ENCODE measurements around the gene HELQ. TPM values are rescaled to one million over a fixed set of nuclear protein-coding genes. Genes with fewer than 3 reads are reported as not detected.

HELQ gene
- total RNA-seq, 1 donor from 2014 or later: 15.7 TPM

DNA sequence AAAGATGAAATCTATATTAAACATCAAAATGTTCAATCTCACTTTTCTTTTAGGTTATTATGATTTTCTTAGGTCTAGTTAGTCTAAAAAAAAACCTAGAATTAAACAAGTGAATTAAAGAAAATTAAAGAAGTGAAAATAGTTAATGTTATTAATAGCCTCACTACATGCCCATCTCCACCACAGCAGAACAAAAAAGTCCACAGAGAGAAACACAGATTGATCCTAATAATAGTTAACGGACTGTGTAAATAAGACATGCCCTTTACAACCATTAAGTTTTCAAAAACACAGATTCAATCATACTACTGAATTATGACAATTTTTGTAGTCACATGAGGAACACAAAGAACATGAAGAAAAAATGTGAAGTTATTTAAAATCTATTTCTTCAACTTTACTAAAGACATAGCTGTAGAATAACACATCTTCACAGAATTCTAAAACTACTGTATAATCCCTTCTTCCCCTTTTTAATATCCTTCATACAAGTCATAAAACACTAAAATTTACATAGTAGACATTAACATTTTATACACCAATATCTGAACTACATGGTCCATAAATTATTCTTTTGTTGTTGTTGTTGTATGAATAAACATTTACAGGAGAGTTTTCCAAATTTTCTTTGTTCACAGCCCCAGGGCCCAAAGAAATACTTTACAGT lies 15.3 kb downstream of the HELQ start:
- TF ChIP-seq, protein P1, sequence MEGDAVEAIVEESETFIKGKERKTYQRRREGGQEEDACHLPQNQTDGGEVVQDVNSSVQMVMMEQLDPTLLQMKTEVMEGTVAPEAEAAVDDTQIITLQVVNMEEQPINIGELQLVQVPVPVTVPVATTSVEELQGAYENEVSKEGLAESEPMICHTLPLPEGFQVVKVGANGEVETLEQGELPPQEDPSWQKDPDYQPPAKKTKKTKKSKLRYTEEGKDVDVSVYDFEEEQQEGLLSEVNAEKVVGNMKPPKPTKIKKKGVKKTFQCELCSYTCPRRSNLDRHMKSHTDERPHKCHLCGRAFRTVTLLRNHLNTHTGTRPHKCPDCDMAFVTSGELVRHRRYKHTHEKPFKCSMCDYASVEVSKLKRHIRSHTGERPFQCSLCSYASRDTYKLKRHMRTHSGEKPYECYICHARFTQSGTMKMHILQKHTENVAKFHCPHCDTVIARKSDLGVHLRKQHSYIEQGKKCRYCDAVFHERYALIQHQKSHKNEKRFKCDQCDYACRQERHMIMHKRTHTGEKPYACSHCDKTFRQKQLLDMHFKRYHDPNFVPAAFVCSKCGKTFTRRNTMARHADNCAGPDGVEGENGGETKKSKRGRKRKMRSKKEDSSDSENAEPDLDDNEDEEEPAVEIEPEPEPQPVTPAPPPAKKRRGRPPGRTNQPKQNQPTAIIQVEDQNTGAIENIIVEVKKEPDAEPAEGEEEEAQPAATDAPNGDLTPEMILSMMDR (conservative IDR thresholded peaks at IDR 0.05): no peak
- no peak for DNase-seq (ENCODE audit: low read depth, low spot score)
- Mint-ChIP-seq H3K4me3 (no peak overlapping the region), H3K9me3 (no peaks in the 10 kb centered on the region), H3K4me1 (no peaks in the 10 kb centered on the region), H3K27ac (ENCODE audit: unreplicated experiment) (no peak overlapping the region), H3K27me3 (ENCODE audit: low read depth) (no peaks in the 10 kb centered on the region), H3K36me3 (ENCODE audit: low read depth) (no peaks in the 10 kb centered on the region)

DNA sequence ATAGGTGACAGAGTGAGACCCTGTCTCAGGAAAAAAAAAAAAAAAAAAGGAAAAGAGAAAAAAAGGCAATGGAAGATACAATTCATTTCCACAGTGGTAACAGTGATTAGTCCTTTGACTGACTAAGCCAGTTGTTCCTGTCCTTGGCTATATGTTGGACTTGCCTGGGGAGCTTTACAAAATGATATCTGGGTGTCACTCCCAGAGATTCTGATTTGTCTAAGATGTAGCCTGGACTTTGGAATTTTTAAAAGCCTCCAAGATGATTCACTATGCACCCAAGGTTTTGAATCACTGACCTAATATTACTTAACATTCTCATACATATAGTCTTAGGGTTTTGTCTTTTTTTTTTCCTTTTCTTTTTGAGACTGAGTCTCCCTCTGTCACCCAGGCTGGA lies 16.9 kb downstream of the HELQ start:
- TF ChIP-seq, protein P1 (conservative IDR thresholded peaks at IDR 0.05): no peak
- Mint-ChIP-seq H3K9me3 (no peaks in the 10 kb centered on the region), H3K27ac (ENCODE audit: unreplicated experiment) (no peak overlapping the region), H3K27me3 (ENCODE audit: low read depth) (no peaks in the 10 kb centered on the region), H3K36me3 (ENCODE audit: low read depth) (no peaks in the 10 kb centered on the region), H3K4me3 (no peak overlapping the region), H3K4me1 (no peaks in the 10 kb centered on the region)
- no peak for DNase-seq (ENCODE audit: low read depth, low spot score)

DNA sequence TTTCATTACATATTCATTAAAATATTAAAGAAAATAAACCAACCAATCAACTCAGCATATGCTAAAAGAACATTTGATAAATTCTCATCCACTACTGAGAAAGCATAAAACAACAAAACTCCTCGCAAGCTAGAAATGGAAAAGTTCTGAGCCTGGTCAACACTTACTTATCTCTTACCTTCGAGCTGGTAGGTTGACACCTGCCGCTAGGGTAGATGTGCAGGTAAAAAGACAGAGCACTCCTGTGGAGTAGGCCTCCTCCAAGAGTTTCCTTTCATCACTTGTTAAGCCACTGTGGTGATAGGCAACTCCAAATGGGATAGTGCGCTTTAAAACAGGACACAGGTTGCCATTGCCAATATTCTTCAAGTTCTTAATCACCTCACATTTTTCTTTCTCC lies 18.9 kb downstream of the HELQ start:
- H3K4me1 Mint-ChIP-seq: no peaks in the 10 kb centered on the region
- no peaks in the 10 kb centered on the region for H3K9me3 Mint-ChIP-seq
- no peaks in the 10 kb centered on the region for H3K27me3 Mint-ChIP-seq (ENCODE audit: low read depth)
- H3K27ac Mint-ChIP-seq (ENCODE audit: unreplicated experiment): no peak overlapping the region
- no peak for DNase-seq (ENCODE audit: low read depth, low spot score)
- H3K36me3 Mint-ChIP-seq (ENCODE audit: low read depth): no peaks in the 10 kb centered on the region
- TF ChIP-seq, protein P1 (conservative IDR thresholded peaks at IDR 0.05): no peak
- no peak overlapping the region for H3K4me3 Mint-ChIP-seq

DNA sequence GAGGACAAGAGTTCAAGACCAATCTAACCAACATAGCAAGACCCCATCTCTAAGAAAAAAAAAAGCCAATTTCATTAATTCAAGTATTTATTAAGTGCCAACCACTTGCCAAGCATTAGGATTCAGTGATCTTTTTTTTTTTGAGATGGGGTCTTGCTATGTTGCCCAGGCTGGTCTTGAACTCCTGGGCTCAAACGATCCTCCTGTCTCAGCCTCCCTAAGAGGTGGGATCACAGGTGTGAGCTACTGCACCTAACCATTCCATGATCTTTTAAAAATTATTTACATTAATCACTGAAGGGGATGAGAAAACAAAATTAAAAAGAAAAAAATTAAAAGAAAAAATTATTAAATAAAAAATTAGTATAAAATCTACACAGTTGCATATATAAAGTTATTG lies 24.4 kb downstream of the HELQ start:
- Mint-ChIP-seq H3K27me3 (ENCODE audit: low read depth) (no peaks in the 10 kb centered on the region), H3K36me3 (ENCODE audit: low read depth) (peaks cover 6% of the 10 kb centered on the region), H3K4me1 (no peaks in the 10 kb centered on the region), H3K9me3 (no peaks in the 10 kb centered on the region), H3K27ac (ENCODE audit: unreplicated experiment) (no peak overlapping the region), H3K4me3 (no peak overlapping the region)
- no peak for DNase-seq (ENCODE audit: low read depth, low spot score)
- TF ChIP-seq, protein P1 (conservative IDR thresholded peaks at IDR 0.05): no peak

DNA sequence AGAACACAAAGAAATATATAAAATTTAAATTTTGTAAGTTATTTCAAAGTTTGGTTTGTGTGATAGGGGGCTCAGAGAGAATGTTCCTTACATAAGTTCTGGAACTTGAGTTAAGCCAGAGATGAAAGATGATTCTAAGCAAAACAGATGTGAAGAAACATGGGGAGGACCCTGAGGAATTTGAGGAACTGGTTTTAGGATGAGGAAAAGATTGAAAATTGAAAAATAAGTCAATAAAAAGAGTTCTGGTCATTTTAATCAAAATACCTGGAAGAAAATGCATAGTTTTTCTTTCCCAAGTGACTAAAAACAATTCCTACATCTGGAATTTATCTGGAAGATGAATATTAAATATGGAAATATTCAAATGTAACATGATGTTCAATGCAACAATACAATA lies 37.4 kb downstream of the HELQ start:
- TF ChIP-seq, protein P1 (conservative IDR thresholded peaks at IDR 0.05): no peak
- no peaks in the 10 kb centered on the region for H3K27me3 Mint-ChIP-seq (ENCODE audit: low read depth)
- peaks cover 12% of the 10 kb centered on the region for H3K36me3 Mint-ChIP-seq (ENCODE audit: low read depth)
- no peak overlapping the region for H3K4me3 Mint-ChIP-seq
- no peak for DNase-seq (ENCODE audit: low read depth, low spot score)
- no peaks in the 10 kb centered on the region for H3K9me3 Mint-ChIP-seq
- no peak overlapping the region for H3K27ac Mint-ChIP-seq (ENCODE audit: unreplicated experiment)
- no peaks in the 10 kb centered on the region for H3K4me1 Mint-ChIP-seq

All from neural crest cell (in vitro differentiated cells).